Spleen (tissue), 7 donors: ENCODE data around the gene AQP9.

Experiments used
- POLR2AphosphoS5 ChIP-seq, 3 donors: sonication (generic); formaldehyde crosslinking; IDR thresholded peaks; one replicate each; pipeline ENCODE4 v1.5.1; 2017; ENCODE audit warnings: antibody characterized with exemption in 3 of 3
- TF ChIP-seq, protein P1 (sequence below), 11 experiments: fragments of 200-600 bp in 7 of 11; fragments of 450-650 bp in 4 of 11; sonication (generic) in 4 of 11; IDR thresholded peaks in 8 of 11; conservative IDR thresholded peaks in 3 of 11; 1 replicate in 7 of 11; 2 replicates in 4 of 11; pipeline versions ENCODE4 v1.4.0 to v1.8.0; 2016 to 2021; ENCODE audit warnings: antibody characterized with exemption in 11 of 11, inconsistent platforms in 4 of 11, mild to moderate bottlenecking in 1 of 11
- donor health status: DM: no; HTN: no; CAD: no; lungs with moderate emphysema.
- donor health status: DM: no; HTN: no; CAD: no.
- donor health status: DM: no; HTN: no; CAD: no.

DNA sequence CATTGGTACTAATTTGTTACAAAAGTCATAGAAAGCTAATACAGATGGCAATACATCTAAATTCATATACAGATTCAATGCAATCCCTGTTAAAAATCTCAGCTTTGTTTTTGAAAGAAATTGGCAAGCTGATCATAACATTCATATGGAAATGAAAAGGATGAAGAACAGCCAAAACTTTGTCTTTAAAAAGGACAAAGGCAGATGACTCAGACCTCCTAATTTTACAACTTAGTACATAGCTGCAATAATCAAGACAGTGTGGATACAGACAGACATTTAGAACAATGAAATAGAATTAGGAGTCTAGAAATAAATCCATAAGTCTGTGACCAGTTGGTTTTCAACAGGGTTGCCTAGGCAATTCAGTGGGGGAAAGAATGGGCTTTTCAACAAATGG, 63.3 kb downstream of the AQP9 start:
- TF ChIP-seq, protein P1, sequence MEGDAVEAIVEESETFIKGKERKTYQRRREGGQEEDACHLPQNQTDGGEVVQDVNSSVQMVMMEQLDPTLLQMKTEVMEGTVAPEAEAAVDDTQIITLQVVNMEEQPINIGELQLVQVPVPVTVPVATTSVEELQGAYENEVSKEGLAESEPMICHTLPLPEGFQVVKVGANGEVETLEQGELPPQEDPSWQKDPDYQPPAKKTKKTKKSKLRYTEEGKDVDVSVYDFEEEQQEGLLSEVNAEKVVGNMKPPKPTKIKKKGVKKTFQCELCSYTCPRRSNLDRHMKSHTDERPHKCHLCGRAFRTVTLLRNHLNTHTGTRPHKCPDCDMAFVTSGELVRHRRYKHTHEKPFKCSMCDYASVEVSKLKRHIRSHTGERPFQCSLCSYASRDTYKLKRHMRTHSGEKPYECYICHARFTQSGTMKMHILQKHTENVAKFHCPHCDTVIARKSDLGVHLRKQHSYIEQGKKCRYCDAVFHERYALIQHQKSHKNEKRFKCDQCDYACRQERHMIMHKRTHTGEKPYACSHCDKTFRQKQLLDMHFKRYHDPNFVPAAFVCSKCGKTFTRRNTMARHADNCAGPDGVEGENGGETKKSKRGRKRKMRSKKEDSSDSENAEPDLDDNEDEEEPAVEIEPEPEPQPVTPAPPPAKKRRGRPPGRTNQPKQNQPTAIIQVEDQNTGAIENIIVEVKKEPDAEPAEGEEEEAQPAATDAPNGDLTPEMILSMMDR (IDR thresholded peaks at IDR 0.05 in 8 of 11, conservative IDR thresholded peaks at IDR 0.05 in 3 of 11), result no peak
- no peak for TF ChIP-seq POLR2AphosphoS5 (IDR thresholded peaks at IDR 0.05)
